GM12873 (cell line): Measurements from ENCODE around the gene NUDT3.

Experiments
- CTCF ChIP-seq: IDR thresholded peaks from 2 replicates; pipeline ENCODE4 v1.5.1; 2012; ENCODE audit warnings: low read depth, mild to moderate bottlenecking, moderate library complexity, low read length, control low read depth; ENCODE audit not compliant: insufficient read depth; ENCODE audit errors: missing control alignments

Gene NUDT3

GRCh38 chr6:34360556-34360955 is 31.9 kb downstream of the NUDT3 start:
- TF ChIP-seq CTCF: no peak

- no peak for TF ChIP-seq CTCF
Measured at GRCh38 chr6:34359418-34360158, 32.9 kb downstream of the NUDT3 start.

- TF ChIP-seq CTCF: no peak
Measured at GRCh38 chr6:34358389-34358905, 34.0 kb downstream of the NUDT3 start.

GRCh38 chr6:34357937-34358336 is 34.5 kb downstream of the NUDT3 start:
- TF ChIP-seq CTCF: no peak

- TF ChIP-seq CTCF: no peak
Measured at GRCh38 chr6:34355889-34356288, 36.6 kb downstream of the NUDT3 start.

- no peak for TF ChIP-seq CTCF
Measured at GRCh38 chr6:34352305-34352937, 40.0 kb downstream of the NUDT3 start.

- no peak for TF ChIP-seq CTCF
Measured at GRCh38 chr6:34350934-34351217, 41.6 kb downstream of the NUDT3 start.
